Fibroblast of peridontal ligament (primary cell): ENCODE data around the gene FGD2.
A peak's percentile ranks its signal among the peaks of the same experiment; 100 is the strongest.

Experiments used
- DNase-seq: peaks from one replicate; pipeline ENCODE4 v3.0.0-alpha.2; 2010; ENCODE audit errors: extremely low read depth

The FGD2 gene

GRCh38 chr6:36970892-36971842 is 34.3 kb upstream of the FGD2 start:
- DNase-seq, result no peak

GRCh38 chr6:36971921-36972673 is 33.4 kb upstream of the FGD2 start:
- DNase-seq, result no peak

GRCh38 chr6:36973190-36973589 is 32.3 kb upstream of the FGD2 start:
- DNase-seq, result no peak

- no peak for DNase-seq
These were observed 31.8 kb upstream of the FGD2 start for GRCh38 chr6:36973647-36974046.

GRCh38 chr6:36975231-36976006 is 30.0 kb upstream of the FGD2 start:
- no peak for DNase-seq

- DNase-seq, result no peak
These were observed 29.5 kb upstream of the FGD2 start for GRCh38 chr6:36976007-36976264.

- no peak for DNase-seq
These were observed 28.9 kb upstream of the FGD2 start for GRCh38 chr6:36976509-36976908.

GRCh38 chr6:36976931-36977330 is 28.5 kb upstream of the FGD2 start:
- DNase-seq, result no peak

- no peak for DNase-seq
These were observed 27.9 kb upstream of the FGD2 start for GRCh38 chr6:36977470-36977941.

GRCh38 chr6:36978421-36979346 is 26.8 kb upstream of the FGD2 start:
- DNase-seq, result no peak

GRCh38 chr6:36979347-36979742 is 26.1 kb upstream of the FGD2 start:
- DNase-seq, result peak; percentile 73

- DNase-seq, result no peak
These were observed 25.3 kb upstream of the FGD2 start for GRCh38 chr6:36980129-36980528.

GRCh38 chr6:36980876-36981619 is 24.4 kb upstream of the FGD2 start:
- DNase-seq, result no peak

GRCh38 chr6:36983538-36983937 is 21.9 kb upstream of the FGD2 start:
- no peak for DNase-seq

- peak; percentile 71 for DNase-seq
These were observed 20.7 kb upstream of the FGD2 start for GRCh38 chr6:36984581-36985416.

GRCh38 chr6:36985417-36985807 is 20.0 kb upstream of the FGD2 start:
- no peak for DNase-seq

GRCh38 chr6:36985808-36986703 is 19.4 kb upstream of the FGD2 start, which contains the start of gene MTCH1:
MTCH1 (minus strand) TSS chr6:36986196; CDS start chr6:36986173, 23 bp downstream.
- DNase-seq, result peak; percentile 85

- no peak for DNase-seq
These were observed 18.8 kb upstream of the FGD2 start for GRCh38 chr6:36986704-36987047.
